Activated naive CD8-positive, alpha-beta T cell treated with anti-CD3 and anti-CD28 coated beads, Interleukin-2, amount 50 U/mL, for 16 hours (primary cell): Measurements from ENCODE around the gene GPR15LG.

Source experiments
- DNase-seq: peaks from one replicate; pipeline ENCODE4 v3.0.0-alpha.2; 2020; ENCODE audit warnings: low read depth, low spot score

GPR15LG gene

GRCh38 chr10:84214046-84214572, 40.5 kb downstream of the GPR15LG start:
- no peak for DNase-seq

GRCh38 chr10:84214612-84215235, 41.1 kb downstream of the GPR15LG start:
- no peak for DNase-seq

- DNase-seq: no peak
These were observed 43.2 kb downstream of the GPR15LG start for GRCh38 chr10:84216834-84217233.

DNA sequence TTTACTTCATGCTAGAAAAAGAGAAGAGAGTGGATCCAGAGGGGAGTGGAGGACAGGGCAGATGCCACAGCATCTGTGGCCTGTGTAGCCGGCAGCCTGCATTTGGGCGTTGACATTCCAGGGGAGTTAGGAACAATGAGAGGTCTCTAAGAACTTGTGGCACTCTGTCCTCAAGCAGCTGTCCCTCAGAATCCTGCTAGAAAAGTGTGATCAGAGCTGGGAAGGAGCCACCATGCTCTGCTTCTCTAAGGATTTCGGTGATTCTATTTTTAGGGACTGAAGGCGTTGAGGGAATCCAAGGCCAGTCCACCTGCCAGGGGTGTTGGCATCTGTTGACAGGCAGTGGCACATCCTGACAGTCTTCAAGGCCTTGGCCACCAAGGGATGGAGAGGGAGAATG, 44.1 kb downstream of the GPR15LG start:
- DNase-seq: no peak

GRCh38 chr10:84221916-84222315, 48.3 kb downstream of the GPR15LG start:
- DNase-seq: no peak

DNA sequence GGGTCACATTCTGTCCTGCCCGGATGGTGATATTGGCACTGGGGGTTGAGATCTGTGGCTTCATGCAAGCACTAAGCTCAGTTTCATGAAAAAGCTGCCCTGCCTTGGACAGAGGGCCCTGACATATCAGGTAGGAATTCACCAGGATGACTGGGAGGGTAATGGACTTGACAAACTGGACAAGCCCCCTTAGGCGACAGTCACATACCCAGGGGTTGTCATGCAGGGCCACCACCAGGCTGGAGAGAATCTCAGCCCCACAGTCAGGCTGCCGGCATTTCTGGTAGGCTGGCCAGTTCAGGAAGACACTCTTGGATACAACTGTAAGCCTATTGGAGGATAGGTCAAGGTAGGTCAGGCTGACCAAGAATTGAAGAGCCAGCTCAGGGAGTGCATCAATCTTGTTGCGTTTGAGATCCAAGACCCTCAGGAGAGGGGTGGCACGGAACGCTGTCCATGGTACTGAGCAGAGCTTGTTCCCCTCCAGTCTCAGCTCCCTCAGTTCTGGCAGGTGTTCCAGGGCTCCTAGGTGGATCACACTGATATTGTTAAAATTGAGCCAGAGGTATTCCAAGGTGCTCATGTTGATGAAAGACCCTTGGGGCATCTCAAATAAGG, 50.9 kb downstream of the GPR15LG start:
- DNase-seq: no peak

DNA sequence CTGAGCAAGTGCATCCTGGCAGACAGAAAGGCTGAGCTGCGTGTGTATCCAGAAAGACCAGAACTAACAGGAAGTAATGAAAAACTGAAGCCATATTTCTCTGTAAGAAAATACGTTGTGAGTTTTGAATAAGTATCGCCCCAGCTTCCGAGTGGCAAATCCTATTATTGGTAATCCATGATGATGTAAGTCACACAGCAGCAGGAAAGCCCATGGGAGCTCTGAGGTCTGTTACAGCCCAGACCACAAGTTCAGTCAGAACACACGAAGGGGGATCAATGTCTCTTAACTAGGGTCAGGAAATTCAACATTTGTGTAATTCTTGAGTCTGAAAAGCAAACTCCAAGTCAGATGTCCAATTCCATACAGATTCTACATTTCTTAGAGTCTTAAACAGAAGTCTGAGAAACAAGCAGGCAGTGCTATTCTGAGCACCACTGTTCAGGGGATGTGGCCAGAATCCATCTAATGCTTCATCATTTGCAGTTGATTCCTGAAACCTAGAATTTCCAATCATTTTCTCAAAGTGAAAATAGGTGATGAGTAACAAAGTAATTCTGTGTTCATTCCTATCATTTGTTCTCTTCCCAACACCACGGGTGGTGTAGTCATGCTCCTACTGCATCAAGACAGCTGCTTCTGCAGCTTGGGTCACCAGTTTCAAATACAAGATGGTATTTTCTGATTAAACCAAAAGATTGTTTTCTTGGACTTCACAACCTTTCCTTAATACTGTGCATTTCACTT, 52.0 kb downstream of the GPR15LG start, which contains the start of gene LRIT2:
Gene LRIT2 (minus strand): TSS at position 118 of the 747 bp plus-strand sequence. CDS start 24 bp downstream, at position 94.
- no peak for DNase-seq

DNA sequence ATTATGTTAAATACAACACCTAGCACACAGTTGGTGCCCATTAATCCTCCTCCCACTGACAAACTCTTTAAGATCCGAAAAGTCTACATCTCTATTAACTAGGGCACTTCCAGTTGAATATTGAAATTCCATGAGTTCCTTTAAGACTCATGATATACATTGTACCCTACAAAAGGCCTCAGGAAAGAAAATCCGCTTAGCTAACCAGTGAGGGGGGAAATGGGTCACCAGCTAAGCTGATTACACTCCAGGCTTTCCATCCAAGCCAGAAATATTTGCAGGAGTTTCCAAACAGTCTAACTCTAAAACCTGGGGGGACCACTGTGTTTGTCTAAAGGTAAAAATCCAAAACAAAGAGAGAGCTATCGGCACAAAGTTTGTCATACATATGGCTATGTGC, 53.0 kb downstream of the GPR15LG start:
- no peak for DNase-seq

DNA sequence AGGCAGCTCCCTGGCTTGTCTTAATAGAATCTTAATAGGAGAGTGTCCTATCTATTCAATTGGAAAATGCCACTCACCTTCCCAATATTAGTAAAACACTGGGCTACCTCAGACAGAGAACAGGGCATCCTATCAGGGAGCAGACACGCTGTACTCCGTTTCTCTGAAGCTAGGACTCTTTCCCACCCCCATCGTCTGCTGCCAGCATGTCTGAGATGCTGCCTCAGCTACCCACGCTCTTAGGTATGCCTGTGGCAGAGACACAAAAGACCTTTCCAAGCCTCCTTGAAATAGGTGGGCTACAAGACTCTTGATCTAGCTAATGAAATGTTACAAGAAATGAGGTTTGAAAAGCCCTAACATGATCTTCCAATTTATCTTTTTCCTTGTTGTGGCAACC, 54.2 kb downstream of the GPR15LG start:
- DNase-seq: no peak

- no peak for DNase-seq
These were observed 56.8 kb downstream of the GPR15LG start for GRCh38 chr10:84230359-84230758.

GRCh38 chr10:84232376-84232775, 58.8 kb downstream of the GPR15LG start:
- no peak for DNase-seq

DNA sequence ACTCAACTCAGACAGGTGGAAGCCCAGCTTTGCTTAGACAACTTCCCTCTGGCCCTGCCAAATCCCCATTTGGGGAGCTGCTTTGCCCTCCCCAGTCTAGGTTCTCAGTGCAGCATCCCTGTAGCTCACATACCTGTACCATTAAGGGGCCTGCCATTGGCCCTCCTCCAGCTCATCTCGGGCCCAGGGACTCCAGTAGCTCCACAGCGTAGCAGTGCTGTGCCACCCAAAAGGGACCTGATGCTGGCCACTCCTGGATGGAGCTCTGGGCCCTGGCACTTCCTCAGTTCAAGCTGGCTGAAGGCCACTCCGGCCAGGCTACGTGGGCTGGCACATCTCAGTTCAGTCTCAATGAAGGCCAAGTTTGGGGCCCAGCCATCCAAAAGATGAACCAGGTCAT, 60.3 kb downstream of the GPR15LG start:
- no peak for DNase-seq

DNA sequence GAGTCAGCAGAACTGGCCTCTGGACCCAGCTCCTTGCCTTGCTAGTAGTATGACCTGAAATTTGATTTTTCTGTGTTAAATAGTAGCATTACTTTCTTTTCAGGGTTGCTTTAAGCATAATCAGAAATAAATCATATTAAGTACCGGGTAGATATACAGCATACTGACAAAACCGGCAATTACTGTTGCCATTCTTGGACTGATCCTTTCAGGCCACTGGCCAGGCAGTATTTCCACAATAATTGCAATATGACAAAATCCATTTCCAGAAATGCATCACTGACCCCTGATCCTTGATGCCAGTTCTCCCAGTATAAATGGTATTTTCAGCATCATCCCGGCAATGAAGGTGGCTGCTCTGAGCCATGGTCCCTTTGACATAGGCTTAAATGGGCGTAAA, 60.9 kb downstream of the GPR15LG start:
- no peak for DNase-seq
